OCI-LY7 (cell line): Measurements from ENCODE around the gene TPCN1. TPM values are rescaled to one million over a fixed set of nuclear protein-coding genes. Genes with fewer than 3 reads are reported as not detected.
"Not testable (repeated sequence)": the region's sequence is repeated elsewhere in the genome, so short reads cannot be mapped to it uniquely, and the experiment has no call there.

ENCODE experiments used
- BruUV-seq: library from RNA; stranded (reverse); fragments of 400-500 nt; replicated peaks from 2 replicates; lab custom pipeline; 2021; lab: Mats Ljungman, UMichigan
- CTCF ChIA-PET: fragments of 300-600 bp; sonication (Branson Sonifier 250); formaldehyde crosslinking; loops from one replicate; lab custom pipeline; 2022; ENCODE audit warnings: antibody characterized with exemption; ENCODE audit not compliant: unreplicated experiment; lab: Charles Lee
- POLR2A ChIA-PET: fragments of 300-600 bp; sonication (Branson Sonifier 250); formaldehyde crosslinking; loops from one replicate; lab custom pipeline; 2022; ENCODE audit warnings: antibody characterized with exemption; lab: Charles Lee
- DNase-seq: peaks from one replicate; pipeline ENCODE4 v3.0.0-alpha.2; 2015; ENCODE audit warnings: low spot score
- H2AFZ ChIP-seq: fragments of 200-600 bp; sonication (generic), shearing (Covaris generic); 2 replicates; pipeline ENCODE4 v1.6.1; 2014; ENCODE audit warnings: mild to moderate bottlenecking, antibody characterized with exemption, low read length, moderate library complexity
- H3K27ac ChIP-seq: fragments of 200-600 bp; sonication (generic); 2 replicates; pipeline ENCODE4 v1.5.1; 2014; ENCODE audit warnings: mixed run types, low read depth, mild to moderate bottlenecking, moderate library complexity, low read length, inconsistent platforms; ENCODE audit not compliant: poor library complexity, severe bottlenecking
- H3K36me3 ChIP-seq: fragments of 200-600 bp; sonication (generic); 2 replicates; pipeline ENCODE4 v1.6.1; 2014; ENCODE audit warnings: mild to moderate bottlenecking, antibody characterized with exemption, low read length, moderate library complexity, mixed read lengths; ENCODE audit not compliant: insufficient read depth
- H3K4me1 ChIP-seq: fragments of 200-600 bp; sonication (generic); 2 replicates; pipeline ENCODE4 v1.5.1; 2014; ENCODE audit warnings: mild to moderate bottlenecking, low read length; ENCODE audit not compliant: insufficient read depth, poor library complexity, severe bottlenecking
- H3K4me2 ChIP-seq: fragments of 200-600 bp; sonication (generic); 2 replicates; pipeline ENCODE4 v1.6.1; 2014; ENCODE audit warnings: mild to moderate bottlenecking, low read length
- H3K4me3 ChIP-seq: fragments of 200-600 bp; sonication (generic); 2 replicates; pipeline ENCODE4 v1.5.1; 2014; ENCODE audit warnings: mild to moderate bottlenecking, low read depth, low read length; ENCODE audit not compliant: poor library complexity, severe bottlenecking
- H3K79me2 ChIP-seq: fragments of 200-600 bp; sonication (generic); 2 replicates; pipeline ENCODE4 v1.6.1; 2016; ENCODE audit warnings: low read depth, mild to moderate bottlenecking, low read length, moderate library complexity, mixed read lengths; ENCODE audit not compliant: insufficient read depth
- H3K9me2 ChIP-seq: fragments of 200-600 bp; sonication (generic); 2 replicates; pipeline ENCODE4 v1.6.1; 2016; ENCODE audit warnings: mild to moderate bottlenecking, low read length, mixed read lengths; ENCODE audit not compliant: insufficient read depth
- H3K9me3 ChIP-seq: fragments of 200-600 bp; sonication (generic); 2 replicates; pipeline ENCODE4 v1.6.1; 2014; ENCODE audit warnings: mild to moderate bottlenecking, mixed run types, low read length, mixed read lengths
- H4K20me1 ChIP-seq: fragments of 200-600 bp; sonication (generic); 2 replicates; pipeline ENCODE4 v1.6.1; 2014; ENCODE audit warnings: mild to moderate bottlenecking, antibody characterized with exemption, low read length, moderate library complexity, mixed read lengths; ENCODE audit not compliant: insufficient read depth
- EZH2phosphoT487 ChIP-seq: fragments of 200-600 bp; sonication (generic); IDR thresholded peaks from 2 replicates; pipeline ENCODE4 v1.6.1; 2018; ENCODE audit warnings: low read depth, borderline replicate concordance, mild to moderate bottlenecking, mixed run types, antibody characterized with exemption, low read length, moderate library complexity, mixed read lengths
- intact Hi-C: fragments of 100-400 bp; cut with micrococcal nuclease; formaldehyde crosslinking; loops from one replicate; pipeline ENCODE4 v1.10.0; 2022; ENCODE audit not compliant: unreplicated experiment
- total RNA-seq, 2 experiments: library from RNA; depleted of rRNA in 1 of 2; stranded (reverse); fragments of >200 nt in 1 of 2; shearing (Covaris generic) in 1 of 2; gene quantifications; 2 replicates each; pipeline ENCODE4 v1.2.3, GENCODE V29; 2014 to 2022
- TF ChIP-seq, protein P1 (sequence below): fragments of 200-600 bp; sonication (generic); conservative IDR thresholded peaks from 2 replicates; pipeline ENCODE4 v1.5.1; 2014; ENCODE audit warnings: mild to moderate bottlenecking, antibody characterized with exemption, low read length, moderate library complexity, mixed read lengths

TPCN1 gene
- total RNA-seq, 2 experiments from 2014 or later: 96.0 to 160 TPM

DNA sequence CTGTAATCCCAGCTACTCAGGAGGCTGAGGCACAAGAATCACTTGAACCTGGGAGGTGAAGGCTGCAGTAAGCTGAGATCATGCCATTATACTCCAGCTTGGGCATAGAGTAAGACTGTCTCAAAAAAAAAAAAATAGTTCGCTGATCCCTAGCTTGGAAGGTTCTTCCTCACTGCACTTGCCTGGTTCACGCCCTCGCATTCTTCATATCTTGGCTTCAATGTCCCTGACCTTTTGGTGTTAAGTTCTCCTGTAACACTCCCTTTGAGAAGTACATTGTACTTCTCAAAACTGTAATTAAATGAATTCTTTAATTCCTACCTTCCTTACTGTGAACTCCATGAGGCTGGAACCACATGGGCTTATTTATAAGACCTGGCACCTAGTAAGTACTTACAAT is 16.5 kb upstream of the TPCN1 start:
- POLR2A ChIA-PET: interaction anchor here (0.7 to 13.0 kb wide), 4 partner anchors 13 to 70 kb away, joined by 3 to 183 read pairs (median 4); partner anchors contain the start of gene TPCN1
- intact Hi-C loops: no loop called here
- no TSS peak for BruUV-seq
- peaks cover 7% of the 10 kb centered on the region; the same call in 1 of the 2 replicates for H3K9me3 ChIP-seq
- H4K20me1 ChIP-seq: no peaks in the 10 kb centered on the region
- no peak overlapping the region for H3K4me3 ChIP-seq
- H3K27ac ChIP-seq: peak overlapping the region; percentile 63
- no peak overlapping the region; the same call in 1 of the 2 replicates for H2AFZ ChIP-seq
- H3K79me2 ChIP-seq: peaks cover 16% of the 10 kb centered on the region; the same call in 1 of the 2 replicates
- peak overlapping the region; percentile 46; the same call in 1 of the 2 replicates for H3K4me2 ChIP-seq
- peaks cover 68% of the 10 kb centered on the region for H3K36me3 ChIP-seq
- DNase-seq: no peak
- TF ChIP-seq, protein P1, sequence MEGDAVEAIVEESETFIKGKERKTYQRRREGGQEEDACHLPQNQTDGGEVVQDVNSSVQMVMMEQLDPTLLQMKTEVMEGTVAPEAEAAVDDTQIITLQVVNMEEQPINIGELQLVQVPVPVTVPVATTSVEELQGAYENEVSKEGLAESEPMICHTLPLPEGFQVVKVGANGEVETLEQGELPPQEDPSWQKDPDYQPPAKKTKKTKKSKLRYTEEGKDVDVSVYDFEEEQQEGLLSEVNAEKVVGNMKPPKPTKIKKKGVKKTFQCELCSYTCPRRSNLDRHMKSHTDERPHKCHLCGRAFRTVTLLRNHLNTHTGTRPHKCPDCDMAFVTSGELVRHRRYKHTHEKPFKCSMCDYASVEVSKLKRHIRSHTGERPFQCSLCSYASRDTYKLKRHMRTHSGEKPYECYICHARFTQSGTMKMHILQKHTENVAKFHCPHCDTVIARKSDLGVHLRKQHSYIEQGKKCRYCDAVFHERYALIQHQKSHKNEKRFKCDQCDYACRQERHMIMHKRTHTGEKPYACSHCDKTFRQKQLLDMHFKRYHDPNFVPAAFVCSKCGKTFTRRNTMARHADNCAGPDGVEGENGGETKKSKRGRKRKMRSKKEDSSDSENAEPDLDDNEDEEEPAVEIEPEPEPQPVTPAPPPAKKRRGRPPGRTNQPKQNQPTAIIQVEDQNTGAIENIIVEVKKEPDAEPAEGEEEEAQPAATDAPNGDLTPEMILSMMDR: no peak
- TF ChIP-seq EZH2phosphoT487: no peak
- no peaks in the 10 kb centered on the region for H3K9me2 ChIP-seq
- CTCF ChIA-PET: no interaction called here
- H3K4me1 ChIP-seq: peaks cover 84% of the 10 kb centered on the region

DNA sequence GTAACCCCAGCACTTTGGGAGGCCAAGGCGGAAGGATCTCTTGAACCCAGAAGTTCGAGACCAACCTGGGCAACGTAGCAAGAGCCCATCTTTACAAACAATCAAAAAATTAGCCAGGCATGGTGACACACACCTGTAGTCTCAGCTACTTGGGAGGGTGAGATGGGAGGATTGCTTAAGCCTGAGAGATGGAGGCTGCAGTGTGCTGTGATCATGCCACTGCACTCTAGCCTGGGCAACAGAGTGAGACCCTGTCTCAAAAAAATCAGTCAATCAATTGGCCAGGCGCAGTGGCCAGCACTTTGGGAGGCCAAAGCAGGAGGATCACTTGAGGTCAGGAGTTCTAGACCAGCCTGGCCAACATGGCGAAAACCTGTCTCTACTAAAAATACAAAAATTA is 14.5 kb upstream of the TPCN1 start:
- H3K79me2 ChIP-seq: peaks cover 36% of the 10 kb centered on the region
- H3K9me2 ChIP-seq, H3K9me3 ChIP-seq, H4K20me1 ChIP-seq, CTCF ChIA-PET, BruUV-seq, DNase-seq, intact Hi-C loops, H2AFZ ChIP-seq: not testable (repeated sequence)
- POLR2A ChIA-PET: interaction anchor here (1.2 to 13.0 kb wide), 3 partner anchors 10 to 20 kb away, joined by 4 to 183 read pairs (median 8); partner anchors contain the start of genes RITA1 and TPCN1
- peak overlapping the region; percentile 59 for H3K4me3 ChIP-seq
- peak overlapping the region; percentile 89; the same call in 1 of the 2 replicates for H3K4me2 ChIP-seq
- H3K4me1 ChIP-seq: peaks cover 90% of the 10 kb centered on the region
- peaks cover 77% of the 10 kb centered on the region for H3K36me3 ChIP-seq
- peak overlapping the region; percentile 99 for H3K27ac ChIP-seq

DNA sequence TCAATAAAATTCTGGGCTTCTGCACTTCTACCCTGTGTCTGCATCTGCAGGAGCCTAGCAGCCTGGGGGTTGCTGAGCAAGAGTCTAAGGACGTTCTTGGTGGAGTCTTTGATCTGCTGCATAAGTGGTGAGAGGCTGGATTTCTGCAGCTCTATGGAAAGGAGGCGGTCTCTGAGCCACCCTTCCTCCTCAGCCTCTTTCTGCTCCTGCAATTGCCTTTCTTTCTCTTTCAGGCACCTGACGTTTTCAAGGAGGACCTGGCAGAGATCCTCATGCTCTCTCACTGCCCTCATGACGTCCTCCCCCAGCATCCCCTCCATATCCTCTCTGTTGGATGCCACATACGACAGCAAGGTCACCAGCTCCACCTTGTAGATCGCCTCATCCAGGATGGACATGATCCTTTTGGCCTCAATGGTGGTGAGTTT is 13.6 kb upstream of the TPCN1 start:
- H3K9me2 ChIP-seq: no peaks in the 10 kb centered on the region
- peaks cover 90% of the 10 kb centered on the region for H3K4me1 ChIP-seq
- H4K20me1 ChIP-seq: no peaks in the 10 kb centered on the region
- H3K4me3 ChIP-seq: peak overlapping the region; percentile 59
- peak overlapping the region; percentile 89 for H3K4me2 ChIP-seq
- peak; percentile 74 for DNase-seq
- peaks cover 43% of the 10 kb centered on the region for H3K79me2 ChIP-seq
- H3K27ac ChIP-seq: peak overlapping the region; percentile 99
- intact Hi-C loops: loop anchor here (1.0 kb wide), 3 partner anchors 10 to 22 kb away; partner anchors contain the start of genes DDX54 and RITA1
- peaks cover 77% of the 10 kb centered on the region for H3K36me3 ChIP-seq
- CTCF ChIA-PET: interaction anchor here (0.9 to 1.0 kb wide), 2 partner anchors 9 to 15 kb away, joined by 4 read pairs; no protein-coding TSS in a partner anchor
- BruUV-seq: TSS peak; percentile 89
- TF ChIP-seq, protein P1: no peak
- TF ChIP-seq EZH2phosphoT487: no peak
- POLR2A ChIA-PET: interaction anchor here (1.2 to 13.0 kb wide), 5 partner anchors 10 to 26 kb away, joined by 3 to 183 read pairs (median 8); partner anchors contain the start of genes RITA1 and TPCN1
- H3K9me3 ChIP-seq: peaks cover 5% of the 10 kb centered on the region; the same call in 1 of the 2 replicates
- no peak overlapping the region for H2AFZ ChIP-seq
